HepG2 (cell line): ENCODE data around the gene QSOX1.

Experiments used
- POLR2A ChIP-seq, 2 experiments: IDR thresholded peaks; 2 replicates each; pipeline ENCODE4 v1.6.1; 2011; ENCODE audit warnings: low read depth in 2 of 2, low read length in 2 of 2, mild to moderate bottlenecking in 1 of 2, moderate library complexity in 1 of 2; ENCODE audit not compliant: insufficient read depth in 1 of 2
- RXRB ChIP-seq: IDR thresholded peaks from 2 replicates; pipeline ENCODE4 v1.6.1; 2016; ENCODE audit warnings: borderline replicate concordance, missing genetic modification reagents, missing compliant biosample characterization
- TCF12 ChIP-seq, 2 experiments: fragments of 450-650 bp in 1 of 2; sonication (generic) in 1 of 2; formaldehyde crosslinking in 1 of 2; IDR thresholded peaks; 2 replicates each; pipeline versions ENCODE4 v1.6.1 to v1.8.0; 2017 to 2022; ENCODE audit warnings: antibody characterized with exemption in 1 of 2, mild to moderate bottlenecking in 1 of 2, missing genetic modification reagents in 1 of 2, moderate library complexity in 1 of 2
- TF ChIP-seq, protein P1 (sequence below): IDR thresholded peaks from 2 replicates; pipeline ENCODE4 v1.6.1; 2012; ENCODE audit warnings: inconsistent platforms
- TF ChIP-seq, protein P2 (sequence below), 2 experiments: fragments of 450-650 bp in 1 of 2; sonication (generic) in 1 of 2; formaldehyde crosslinking; IDR thresholded peaks; 2 replicates each; pipeline versions ENCODE4 v1.5.0 to v1.8.0; 2020 to 2022; ENCODE audit warnings: mild to moderate bottlenecking in 1 of 2, missing genetic modification reagents in 1 of 2

DNA sequence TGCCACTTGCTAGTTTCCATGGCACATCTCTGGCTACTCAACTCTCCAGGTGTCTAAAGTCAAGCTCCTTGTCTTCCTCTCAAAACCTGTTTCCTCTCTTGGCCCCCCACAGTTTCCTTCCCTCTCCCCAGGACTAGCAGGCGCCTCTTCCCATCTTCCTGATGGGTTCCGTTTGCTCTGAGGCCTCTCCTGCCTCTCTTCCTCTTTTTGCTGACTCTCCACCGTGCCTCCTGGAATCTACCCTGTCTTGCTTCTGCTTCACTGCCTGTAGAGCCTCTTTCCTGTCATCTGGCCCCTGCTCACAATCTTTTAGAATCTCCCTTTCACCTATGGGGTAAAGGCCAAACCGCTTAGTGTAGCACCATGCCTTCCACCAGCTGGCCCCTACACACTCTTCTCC lies 53.6 kb downstream of the QSOX1 start:
- TF ChIP-seq RXRB (CRISPR knock-in tag) (no peak), TCF12 (IDR thresholded peaks at IDR 0.05) (no peak), TCF12 (CRISPR knock-in tag; IDR thresholded peaks at IDR 0.05) (no peak), POLR2A (IDR thresholded peaks at IDR 0.05; ENCODE audit: insufficient read depth in 1 of 2, low read depth in 2 of 2, low read length in 2 of 2) (no peak)
- TF ChIP-seq, protein P1, sequence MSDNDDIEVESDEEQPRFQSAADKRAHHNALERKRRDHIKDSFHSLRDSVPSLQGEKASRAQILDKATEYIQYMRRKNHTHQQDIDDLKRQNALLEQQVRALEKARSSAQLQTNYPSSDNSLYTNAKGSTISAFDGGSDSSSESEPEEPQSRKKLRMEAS, result no peak
- TF ChIP-seq, protein P2, sequence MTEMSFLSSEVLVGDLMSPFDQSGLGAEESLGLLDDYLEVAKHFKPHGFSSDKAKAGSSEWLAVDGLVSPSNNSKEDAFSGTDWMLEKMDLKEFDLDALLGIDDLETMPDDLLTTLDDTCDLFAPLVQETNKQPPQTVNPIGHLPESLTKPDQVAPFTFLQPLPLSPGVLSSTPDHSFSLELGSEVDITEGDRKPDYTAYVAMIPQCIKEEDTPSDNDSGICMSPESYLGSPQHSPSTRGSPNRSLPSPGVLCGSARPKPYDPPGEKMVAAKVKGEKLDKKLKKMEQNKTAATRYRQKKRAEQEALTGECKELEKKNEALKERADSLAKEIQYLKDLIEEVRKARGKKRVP (CRISPR knock-in tag; IDR thresholded peaks at IDR 0.05), result no peak
